Measurements from ENCODE around the gene FCRL6. TPM values are rescaled to one million over a fixed set of nuclear protein-coding genes. Genes with fewer than 3 reads are reported as not detected.

Gene FCRL6
- total RNA-seq, 2 experiments from 2014 or later, result 0.23 to 0.61 TPM

DNA sequence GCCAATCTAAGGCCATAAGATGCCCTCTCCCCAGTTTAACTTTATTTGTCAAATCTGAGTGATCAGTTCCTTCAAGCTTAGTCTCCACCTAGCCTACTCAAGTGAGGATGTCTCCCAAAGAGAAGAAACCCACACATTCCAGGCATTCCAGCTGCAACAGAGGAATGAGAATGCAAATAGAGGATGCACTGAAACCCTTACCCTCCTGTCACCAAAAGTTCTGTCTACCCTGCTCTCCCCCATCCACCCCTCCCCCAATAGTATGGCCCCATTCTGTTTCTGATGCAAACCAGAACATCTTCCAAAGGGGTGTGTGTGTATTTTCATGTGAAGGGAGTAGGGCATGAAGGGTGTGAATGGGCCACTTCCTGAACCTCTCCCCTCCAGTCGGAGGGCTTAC is 18.4 kb upstream of the FCRL6 start:
- Mint-ChIP-seq H3K9me3 (ENCODE audit: low read depth) (no peaks in the 10 kb centered on the region), H3K27ac (no peak overlapping the region), H3K4me1 (peaks cover 20% of the 10 kb centered on the region), H3K4me3 (no peak overlapping the region), H3K36me3 (no peaks in the 10 kb centered on the region), H3K27me3 (peaks cover 2% of the 10 kb centered on the region)
- ATAC-seq (no peak), DNase-seq (no peak)
- CTCF ChIA-PET, result interaction anchor here (4.0 kb wide), 2 partner anchors 15 to 105 kb away, joined by 44 to 68 read pairs; no protein-coding TSS in a partner anchor

DNA sequence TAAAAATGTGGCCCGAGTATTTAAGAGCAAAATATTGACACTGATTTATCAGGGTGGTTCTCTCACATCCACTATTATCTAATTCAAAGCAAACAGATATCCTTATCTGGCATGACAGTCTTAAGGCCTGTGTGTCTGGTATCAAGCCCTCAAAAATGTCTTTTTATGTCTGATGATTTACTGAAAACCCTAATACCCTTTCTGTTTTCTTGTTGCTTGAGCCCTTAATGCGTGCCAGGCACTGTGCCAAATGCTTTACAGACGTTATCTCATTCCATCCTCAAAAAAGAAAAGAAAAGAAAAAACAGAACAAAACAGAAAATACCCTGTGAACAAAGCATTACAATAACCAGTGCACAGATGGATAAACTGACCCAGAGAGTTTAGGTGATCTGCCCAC is 15.7 kb upstream of the FCRL6 start:
- peaks cover 11% of the 10 kb centered on the region for H3K4me1 Mint-ChIP-seq
- peaks cover 6% of the 10 kb centered on the region for H3K27me3 Mint-ChIP-seq
- no peaks in the 10 kb centered on the region for H3K36me3 Mint-ChIP-seq
- CTCF ChIA-PET, result interaction anchor here (1.4 to 5.3 kb wide), 2 partner anchors 14 to 110 kb away, joined by 4 to 45 read pairs; partner anchors contain the start of gene FCRL6
- H3K27ac Mint-ChIP-seq, result no peak overlapping the region
- no peak overlapping the region for H3K4me3 Mint-ChIP-seq
- no peak for DNase-seq
- no peaks in the 10 kb centered on the region for H3K9me3 Mint-ChIP-seq (ENCODE audit: low read depth)
- no peak for ATAC-seq

GRCh38 chr1:159786966-159787365 is 15.2 kb upstream of the FCRL6 start:
- no peak overlapping the region for H3K4me3 Mint-ChIP-seq
- H3K36me3 Mint-ChIP-seq, result no peaks in the 10 kb centered on the region
- DNase-seq, result no peak
- H3K27ac Mint-ChIP-seq, result no peak overlapping the region
- ATAC-seq, result no peak
- no peaks in the 10 kb centered on the region for H3K9me3 Mint-ChIP-seq (ENCODE audit: low read depth)
- H3K4me1 Mint-ChIP-seq, result peaks cover 7% of the 10 kb centered on the region
- CTCF ChIA-PET, result interaction anchor here (0.7 to 5.3 kb wide), 3 partner anchors 13 to 110 kb away, joined by 3 to 45 read pairs (median 4); partner anchors contain the start of gene FCRL6
- H3K27me3 Mint-ChIP-seq, result peaks cover 11% of the 10 kb centered on the region

- CTCF ChIA-PET, result interaction anchor here (0.6 to 5.3 kb wide), 10 partner anchors 9 to 217 kb away, joined by 3 to 45 read pairs (median 4); partner anchors contain the start of genes DUSP23 and FCRL6
- Mint-ChIP-seq H3K9me3 (ENCODE audit: low read depth) (no peaks in the 10 kb centered on the region), H3K4me1 (no peaks in the 10 kb centered on the region), H3K27me3 (peaks cover 21% of the 10 kb centered on the region), H3K4me3 (no peak overlapping the region), H3K36me3 (no peaks in the 10 kb centered on the region), H3K27ac (no peak overlapping the region)
- no peak for DNase-seq
- ATAC-seq, result no peak
Measured at GRCh38 chr1:159790237-159790917, 11.8 kb upstream of the FCRL6 start.

GRCh38 chr1:159791031-159791430 is 11.1 kb upstream of the FCRL6 start:
- peaks cover 21% of the 10 kb centered on the region for H3K27me3 Mint-ChIP-seq
- no peaks in the 10 kb centered on the region for H3K9me3 Mint-ChIP-seq (ENCODE audit: low read depth)
- no peak overlapping the region for H3K27ac Mint-ChIP-seq
- H3K4me1 Mint-ChIP-seq, result no peaks in the 10 kb centered on the region
- no peaks in the 10 kb centered on the region for H3K36me3 Mint-ChIP-seq
- no peak for ATAC-seq
- DNase-seq, result no peak
- H3K4me3 Mint-ChIP-seq, result no peak overlapping the region
- CTCF ChIA-PET, result no interaction called here

GRCh38 chr1:159791461-159791860 is 10.7 kb upstream of the FCRL6 start:
- no peak for DNase-seq
- Mint-ChIP-seq H3K36me3 (no peaks in the 10 kb centered on the region), H3K27me3 (peaks cover 23% of the 10 kb centered on the region), H3K4me1 (no peaks in the 10 kb centered on the region), H3K9me3 (ENCODE audit: low read depth) (no peaks in the 10 kb centered on the region), H3K4me3 (no peak overlapping the region), H3K27ac (no peak overlapping the region)
- CTCF ChIA-PET, result no interaction called here
- ATAC-seq, result no peak

- no peaks in the 10 kb centered on the region for H3K36me3 Mint-ChIP-seq
- H3K27ac Mint-ChIP-seq, result no peak overlapping the region
- peaks cover 38% of the 10 kb centered on the region for H3K27me3 Mint-ChIP-seq
- CTCF ChIA-PET, result interaction anchor here (1.8 to 18.0 kb wide), 2 partner anchors 95 to 212 kb away, joined by 6 to 430 read pairs; no protein-coding TSS in a partner anchor
- H3K4me3 Mint-ChIP-seq, result no peak overlapping the region
- ATAC-seq (no peak), DNase-seq (no peak)
- peaks cover 19% of the 10 kb centered on the region for H3K4me1 Mint-ChIP-seq
- H3K9me3 Mint-ChIP-seq (ENCODE audit: low read depth), result no peaks in the 10 kb centered on the region
Measured at GRCh38 chr1:159795534-159795933, 6.6 kb upstream of the FCRL6 start.

DNA sequence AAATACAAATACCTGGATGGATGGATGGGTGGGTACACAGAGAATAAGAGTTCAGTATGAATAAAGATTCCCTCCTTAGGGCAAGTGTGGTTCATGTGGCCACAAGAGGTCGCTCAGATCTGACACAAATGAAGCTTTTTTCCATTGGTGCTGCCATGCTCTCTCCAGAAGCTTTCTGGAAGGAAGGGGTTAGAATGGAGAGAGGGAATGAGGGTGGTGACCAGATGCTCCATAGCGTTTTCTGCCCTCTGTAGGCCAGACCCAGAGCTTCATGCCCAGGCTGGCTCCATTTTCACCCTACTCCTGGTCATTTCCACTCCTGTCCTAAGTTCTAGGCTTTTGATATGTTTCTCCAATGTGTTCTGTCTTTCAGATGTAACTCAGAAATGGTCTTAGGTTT is 3.3 kb upstream of the FCRL6 start:
- H3K36me3 Mint-ChIP-seq, result no peaks in the 10 kb centered on the region
- no peak overlapping the region for H3K27ac Mint-ChIP-seq
- CTCF ChIA-PET, result interaction anchor here (0.9 to 18.0 kb wide), 30 partner anchors 11 to 622 kb away, joined by 3 to 430 read pairs (median 8); partner anchors contain the start of genes DUSP23, SLAMF8 and TAGLN2
- H3K9me3 Mint-ChIP-seq (ENCODE audit: low read depth), result no peaks in the 10 kb centered on the region
- DNase-seq (peak; percentile 70), ATAC-seq (peak; percentile 63)
- no peak overlapping the region for H3K4me3 Mint-ChIP-seq
- peaks cover 30% of the 10 kb centered on the region for H3K4me1 Mint-ChIP-seq
- peaks cover 42% of the 10 kb centered on the region for H3K27me3 Mint-ChIP-seq

DNA sequence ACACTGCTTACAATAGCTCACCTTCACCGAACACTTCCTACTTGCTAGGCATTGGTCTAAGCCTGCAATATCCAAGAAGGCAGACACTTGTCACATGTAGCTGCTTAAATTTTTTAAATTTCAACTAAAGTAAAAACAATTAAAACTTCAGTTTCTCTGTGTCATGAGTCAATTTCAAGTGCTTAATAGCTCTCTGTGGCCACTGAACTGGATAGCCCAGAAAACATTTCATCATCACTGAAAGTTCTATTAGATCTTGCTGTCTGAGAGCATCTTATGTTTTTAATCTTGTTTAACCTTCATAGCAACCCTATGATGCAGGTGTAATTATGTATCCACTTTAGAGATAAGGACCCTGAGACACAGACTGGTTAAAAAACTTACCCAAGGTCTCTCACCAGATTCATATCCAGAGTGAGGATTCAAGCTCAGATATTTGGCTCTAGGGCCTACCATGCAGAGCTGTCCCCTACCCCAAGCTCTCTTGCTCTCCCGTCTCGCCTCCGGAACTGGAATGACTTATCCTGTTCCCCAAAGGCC is 2.6 kb upstream of the FCRL6 start:
- peaks cover 30% of the 10 kb centered on the region for H3K4me1 Mint-ChIP-seq
- no peaks in the 10 kb centered on the region for H3K9me3 Mint-ChIP-seq (ENCODE audit: low read depth)
- H3K4me3 Mint-ChIP-seq, result no peak overlapping the region
- DNase-seq (no peak), ATAC-seq (no peak)
- H3K27ac Mint-ChIP-seq, result no peak overlapping the region
- no peaks in the 10 kb centered on the region for H3K36me3 Mint-ChIP-seq
- CTCF ChIA-PET, result interaction anchor here (0.9 to 18.0 kb wide), 32 partner anchors 11 to 622 kb away, joined by 3 to 430 read pairs (median 7); partner anchors contain the start of genes DUSP23, SLAMF8 and TAGLN2
- H3K27me3 Mint-ChIP-seq, result peaks cover 44% of the 10 kb centered on the region

DNA sequence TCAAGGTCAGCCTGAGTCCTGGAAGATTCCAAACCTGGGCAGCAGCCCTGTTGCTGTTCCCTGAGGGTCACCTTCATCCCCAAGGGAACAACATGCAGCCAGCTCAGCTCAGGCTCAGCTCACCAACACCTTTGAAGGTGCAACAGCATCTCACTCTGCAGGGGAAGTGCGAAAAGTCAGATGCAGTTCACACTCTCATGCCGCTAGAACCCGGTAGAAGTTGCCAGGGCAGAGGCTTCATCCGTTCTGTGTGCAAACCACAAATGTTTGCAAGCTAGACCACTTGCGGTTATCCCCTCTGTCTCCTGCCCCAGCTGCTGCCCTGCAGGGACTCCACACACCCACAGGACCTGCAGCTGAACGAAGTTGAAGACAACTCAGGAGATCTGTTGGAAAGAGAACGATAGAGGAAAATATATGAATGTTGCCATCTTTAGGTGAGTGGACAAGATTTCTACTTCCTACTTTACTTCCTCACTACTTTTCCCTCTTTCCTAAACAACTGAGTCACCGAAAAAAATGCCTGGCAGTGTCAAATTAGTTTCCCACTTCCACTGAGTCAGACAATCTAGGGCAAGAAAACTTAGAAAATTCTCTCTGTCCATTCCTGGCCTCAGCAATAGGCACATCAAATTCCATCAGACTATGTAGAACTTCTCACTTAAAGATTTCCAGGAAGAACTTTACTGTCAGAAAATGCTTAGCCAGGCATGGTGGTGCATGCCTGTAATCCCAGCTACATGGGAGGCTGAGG is 1.8 kb upstream of the FCRL6 start:
- CTCF ChIA-PET, result interaction anchor here (1.0 to 18.0 kb wide), 16 partner anchors 12 to 587 kb away, joined by 3 to 430 read pairs (median 12); partner anchors contain the start of genes DUSP23, SLAMF8 and TAGLN2
- DNase-seq (peak; percentile 78), ATAC-seq (peak; percentile 64)
- Mint-ChIP-seq H3K27me3 (peaks cover 49% of the 10 kb centered on the region), H3K36me3 (no peaks in the 10 kb centered on the region), H3K4me1 (peaks cover 31% of the 10 kb centered on the region), H3K4me3 (peak overlapping the region; percentile 28), H3K27ac (peak overlapping the region; percentile 44), H3K9me3 (ENCODE audit: low read depth) (no peaks in the 10 kb centered on the region)

GRCh38 chr1:159803956-159804689 is 2.0 kb downstream of the FCRL6 start:
- DNase-seq (no peak), ATAC-seq (no peak)
- no peaks in the 10 kb centered on the region for H3K9me3 Mint-ChIP-seq (ENCODE audit: low read depth)
- H3K4me1 Mint-ChIP-seq, result peaks cover 29% of the 10 kb centered on the region
- H3K4me3 Mint-ChIP-seq, result no peak overlapping the region
- no peak overlapping the region for H3K27ac Mint-ChIP-seq
- H3K36me3 Mint-ChIP-seq, result no peaks in the 10 kb centered on the region
- CTCF ChIA-PET, result interaction anchor here (1.0 to 18.0 kb wide), 7 partner anchors 9 to 87 kb away, joined by 3 to 430 read pairs (median 6); partner anchors contain the start of gene SLAMF8
- H3K27me3 Mint-ChIP-seq, result peaks cover 42% of the 10 kb centered on the region

DNA sequence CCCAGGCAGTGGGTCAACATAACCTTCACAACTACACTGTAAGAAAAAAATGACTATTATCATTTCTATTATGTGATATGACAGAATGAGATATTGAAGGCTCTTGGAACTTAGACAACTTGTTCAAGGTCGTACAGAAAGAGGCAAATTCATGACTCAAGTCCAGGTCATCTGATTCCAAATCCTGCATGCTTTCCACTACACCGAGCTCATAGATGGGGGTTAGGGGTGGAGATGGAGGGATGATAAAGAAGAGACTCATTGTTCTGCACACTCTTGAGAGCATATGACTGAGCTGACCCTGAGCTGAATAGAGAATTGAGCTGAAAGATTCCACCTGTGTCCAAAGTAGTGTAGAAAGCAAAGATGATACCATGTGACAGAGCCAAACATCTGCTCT is 2.8 kb downstream of the FCRL6 start:
- CTCF ChIA-PET, result interaction anchor here (1.4 to 18.0 kb wide), 5 partner anchors 8 to 86 kb away, joined by 3 to 430 read pairs (median 6); partner anchors contain the start of gene SLAMF8
- Mint-ChIP-seq H3K27me3 (peaks cover 42% of the 10 kb centered on the region), H3K36me3 (no peaks in the 10 kb centered on the region), H3K27ac (no peak overlapping the region), H3K4me1 (peaks cover 21% of the 10 kb centered on the region), H3K4me3 (no peak overlapping the region), H3K9me3 (ENCODE audit: low read depth) (no peaks in the 10 kb centered on the region)
- no peak for DNase-seq
- ATAC-seq, result no peak
